Astrocyte (in vitro differentiated cells and primary cell): ENCODE data around the gene CELF6. TPM values are rescaled to one million over a fixed set of nuclear protein-coding genes. Genes with fewer than 3 reads are reported as not detected.

Experiments used
- DNase-seq: peaks from one replicate; pipeline ENCODE4 v3.0.0-alpha.2; 2010; ENCODE audit warnings: low read depth
- FAIRE-seq: peaks from 2 replicates; lab custom pipeline; 2011; peaks lifted over from hg19 to GRCh38; lab: Jason Lieb, UNC
- H2AFZ ChIP-seq: 2 replicates; pipeline ENCODE4 v1.6.0; 2012; ENCODE audit warnings: low read depth, low read length, inconsistent platforms
- H3K27ac ChIP-seq: 2 replicates; pipeline ENCODE4 v1.5.1; 2011; ENCODE audit warnings: low read depth, low read length, inconsistent platforms
- H3K27me3 ChIP-seq: 2 replicates; pipeline ENCODE4 v1.6.0; 2011; ENCODE audit warnings: low read length, inconsistent platforms; ENCODE audit not compliant: insufficient read depth
- H3K36me3 ChIP-seq: 2 replicates; pipeline ENCODE4 v1.5.1; 2011; ENCODE audit warnings: low read length, inconsistent platforms; ENCODE audit not compliant: insufficient read depth
- H3K4me1 ChIP-seq: 2 replicates; pipeline ENCODE4 v1.5.1; 2011; ENCODE audit warnings: low read length, inconsistent platforms; ENCODE audit not compliant: insufficient read depth
- H3K4me2 ChIP-seq: 2 replicates; pipeline ENCODE4 v1.6.0; 2012; ENCODE audit warnings: low read length, inconsistent platforms
- H3K4me3 ChIP-seq: 2 replicates; pipeline ENCODE4 v1.5.1; 2011; ENCODE audit warnings: low read depth, mild to moderate bottlenecking, low read length, inconsistent platforms; ENCODE audit not compliant: insufficient read depth
- H3K79me2 ChIP-seq: 2 replicates; pipeline ENCODE4 v1.6.0; 2012; ENCODE audit warnings: mild to moderate bottlenecking, low read length, inconsistent platforms; ENCODE audit not compliant: insufficient read depth
- H3K9ac ChIP-seq: 2 replicates; pipeline ENCODE4 v1.6.0; 2012; ENCODE audit warnings: mild to moderate bottlenecking, low read length, inconsistent platforms
- H3K9me3 ChIP-seq: 2 replicates; pipeline ENCODE4 v1.5.1; 2012; ENCODE audit warnings: low read depth, mild to moderate bottlenecking, low read length, inconsistent platforms; ENCODE audit not compliant: insufficient read depth
- H4K20me1 ChIP-seq: 2 replicates; pipeline ENCODE4 v1.6.0; 2012; ENCODE audit warnings: low read length, inconsistent platforms; ENCODE audit not compliant: insufficient read depth
- H3K27ac Mint-ChIP-seq: one replicate; pipeline ENCODE4 v1.8.0; 2021; ENCODE audit warnings: mild to moderate bottlenecking, mixed read lengths; ENCODE audit not compliant: unreplicated experiment
- H3K27me3 Mint-ChIP-seq: one replicate; pipeline ENCODE4 v1.8.0; 2021; ENCODE audit warnings: low read depth, mixed read lengths; ENCODE audit not compliant: unreplicated experiment
- H3K36me3 Mint-ChIP-seq: one replicate; pipeline ENCODE4 v1.8.0; 2021; ENCODE audit warnings: low read depth, mixed read lengths; ENCODE audit not compliant: unreplicated experiment
- H3K4me1 Mint-ChIP-seq: one replicate; pipeline ENCODE4 v1.8.0; 2021; ENCODE audit warnings: low read depth, mixed read lengths; ENCODE audit not compliant: unreplicated experiment
- H3K4me3 Mint-ChIP-seq: one replicate; pipeline ENCODE4 v1.8.0; 2021; ENCODE audit warnings: mild to moderate bottlenecking, moderate library complexity, mixed read lengths; ENCODE audit not compliant: unreplicated experiment
- H3K9me3 Mint-ChIP-seq: one replicate; pipeline ENCODE4 v1.8.0; 2021; ENCODE audit warnings: mild to moderate bottlenecking, mixed read lengths; ENCODE audit not compliant: unreplicated experiment
- CTCF ChIP-seq: IDR thresholded peaks from 2 replicates; pipeline ENCODE4 v1.5.1; 2011; ENCODE audit warnings: low read depth, mild to moderate bottlenecking, inconsistent platforms, low read length, moderate library complexity; ENCODE audit not compliant: insufficient read depth
- EZH2 ChIP-seq: IDR thresholded peaks from 2 replicates; pipeline ENCODE4 v1.6.1; 2012; ENCODE audit warnings: mild to moderate bottlenecking, low read length, inconsistent platforms; ENCODE audit not compliant: insufficient read depth
- total RNA-seq: library from RNA; stranded (reverse); gene quantifications from 2 replicates; pipeline ENCODE4 v1.2.1, GENCODE V29; 2021

The CELF6 gene
- total RNA-seq, 1 donor from 2014 or later: not detected

GRCh38 chr15:72339777-72340177, 19.8 kb upstream of the CELF6 start:
- no peak for TF ChIP-seq EZH2
- TF ChIP-seq CTCF: no peak
- Histone ChIP-seq H3K27ac (peak overlapping the region; percentile 39), H3K36me3 (peaks cover 6% of the 10 kb centered on the region), H3K9ac (peak overlapping the region; percentile 27), H3K4me1 (peaks cover 5% of the 10 kb centered on the region), H3K4me3 (no peak overlapping the region), H3K27me3 (no peaks in the 10 kb centered on the region), H4K20me1 (no peaks in the 10 kb centered on the region), H2AFZ (no peak overlapping the region), H3K79me2 (no peaks in the 10 kb centered on the region), H3K4me2 (peak overlapping the region; percentile 69), H3K9me3 (no peaks in the 10 kb centered on the region)
- peak; percentile 17 for FAIRE-seq
- DNase-seq: peak; percentile 82
- Mint-ChIP-seq H3K4me1 (peaks cover 4% of the 10 kb centered on the region), H3K27ac (peak overlapping the region; percentile 12), H3K9me3 (no peaks in the 10 kb centered on the region), H3K4me3 (no peak overlapping the region), H3K27me3 (no peaks in the 10 kb centered on the region), H3K36me3 (peaks cover 9% of the 10 kb centered on the region)

- TF ChIP-seq CTCF: no peak
- no peak for TF ChIP-seq EZH2
- no peaks in the 10 kb centered on the region for H3K9me3 Mint-ChIP-seq
- no peak overlapping the region for H3K4me3 Mint-ChIP-seq
- H3K27ac Mint-ChIP-seq: no peak overlapping the region
- Histone ChIP-seq H3K36me3 (no peaks in the 10 kb centered on the region), H3K4me1 (peaks cover 5% of the 10 kb centered on the region), H3K27ac (peak overlapping the region; percentile 41), H4K20me1 (no peaks in the 10 kb centered on the region), H3K4me2 (no peak overlapping the region), H3K9ac (no peak overlapping the region), H3K79me2 (no peaks in the 10 kb centered on the region), H3K27me3 (no peaks in the 10 kb centered on the region), H3K9me3 (no peaks in the 10 kb centered on the region), H3K4me3 (no peak overlapping the region), H2AFZ (no peak overlapping the region)
- no peaks in the 10 kb centered on the region for H3K27me3 Mint-ChIP-seq
- DNase-seq (peak; percentile 61), FAIRE-seq (no peak)
- H3K4me1 Mint-ChIP-seq: peaks cover 4% of the 10 kb centered on the region
- H3K36me3 Mint-ChIP-seq: peaks cover 5% of the 10 kb centered on the region
Measured at GRCh38 chr15:72338617-72339321, 18.8 kb upstream of the CELF6 start.

- H3K27ac ChIP-seq: no peak overlapping the region
Measured at GRCh38 chr15:72338148-72338547, 18.2 kb upstream of the CELF6 start.

More at GRCh38 chr15:72338148-72338547, 18.2 kb upstream of the CELF6 start:
- Mint-ChIP-seq H3K36me3 (peaks cover 5% of the 10 kb centered on the region), H3K9me3 (no peaks in the 10 kb centered on the region), H3K27me3 (no peaks in the 10 kb centered on the region), H3K4me3 (no peak overlapping the region), H3K4me1 (peaks cover 4% of the 10 kb centered on the region), H3K27ac (no peak overlapping the region)
- no peak overlapping the region for H3K4me3 ChIP-seq
- H3K4me1 ChIP-seq: peaks cover 5% of the 10 kb centered on the region
- no peaks in the 10 kb centered on the region for H3K27me3 ChIP-seq
- no peak overlapping the region for H2AFZ ChIP-seq
- H3K9me3 ChIP-seq: no peaks in the 10 kb centered on the region
- FAIRE-seq (no peak), DNase-seq (no peak)
- H3K79me2 ChIP-seq: no peaks in the 10 kb centered on the region
- H3K4me2 ChIP-seq: no peak overlapping the region
- no peak for TF ChIP-seq CTCF
- no peak for TF ChIP-seq EZH2
- H3K9ac ChIP-seq: no peak overlapping the region
- no peaks in the 10 kb centered on the region for H3K36me3 ChIP-seq
- H4K20me1 ChIP-seq: no peaks in the 10 kb centered on the region
